GM18870 (cell line): ENCODE results near the gene S100A16.
"Not testable (repeated sequence)": the region's sequence is repeated elsewhere in the genome, so short reads cannot be mapped to it uniquely, and the experiment has no call there.

Experiments
- ATAC-seq: cut with Tn5 transposase; IDR thresholded peaks from one replicate; pipeline ENCODE4 v1.9.1; 2021; ENCODE audit warnings: moderate library complexity; ENCODE audit not compliant: unreplicated experiment

Gene S100A16

GRCh38 chr1:153588033-153588432, 24.9 kb downstream of the S100A16 start:
- not testable (repeated sequence) for ATAC-seq

DNA sequence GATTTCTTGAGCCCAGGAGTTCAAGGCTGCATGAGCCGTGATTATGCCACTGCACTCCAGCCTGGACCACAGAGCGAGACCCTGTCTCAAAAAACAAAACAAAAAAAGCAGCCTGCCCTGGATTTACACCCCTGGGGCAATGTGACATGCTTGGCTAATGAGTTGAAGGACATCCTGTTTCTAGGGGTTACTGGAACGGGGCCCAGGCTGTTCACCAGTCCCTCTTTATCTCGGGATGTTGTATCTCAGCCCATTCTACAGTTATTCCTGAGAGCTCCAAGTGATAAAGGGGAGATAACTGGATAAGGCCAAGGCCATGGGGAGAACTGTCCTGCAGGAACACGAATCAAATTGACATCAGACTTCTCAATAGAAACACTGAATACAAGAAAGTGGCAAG, 25.6 kb downstream of the S100A16 start:
- no peak for ATAC-seq

GRCh38 chr1:153586347-153586746, 26.6 kb downstream of the S100A16 start:
- no peak for ATAC-seq

DNA sequence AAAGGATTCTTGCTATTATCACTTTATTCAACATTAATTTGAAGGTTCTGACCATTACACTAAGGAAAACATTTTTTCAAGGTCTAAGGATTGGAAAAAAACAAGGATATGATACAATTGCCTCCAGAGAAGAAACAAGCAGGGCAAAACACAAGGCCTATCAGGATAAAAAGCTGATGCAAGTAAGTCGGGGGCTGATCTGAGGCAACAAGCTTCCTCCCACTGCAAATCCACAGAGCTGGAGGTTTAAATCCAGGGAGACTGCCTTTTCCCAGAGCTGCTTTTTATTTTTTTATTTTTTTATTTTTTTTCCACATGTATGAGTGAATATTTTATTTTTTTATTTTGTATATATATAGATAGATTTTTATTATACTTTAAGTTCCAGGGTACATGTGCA, 27.9 kb downstream of the S100A16 start:
- no peak for ATAC-seq

DNA sequence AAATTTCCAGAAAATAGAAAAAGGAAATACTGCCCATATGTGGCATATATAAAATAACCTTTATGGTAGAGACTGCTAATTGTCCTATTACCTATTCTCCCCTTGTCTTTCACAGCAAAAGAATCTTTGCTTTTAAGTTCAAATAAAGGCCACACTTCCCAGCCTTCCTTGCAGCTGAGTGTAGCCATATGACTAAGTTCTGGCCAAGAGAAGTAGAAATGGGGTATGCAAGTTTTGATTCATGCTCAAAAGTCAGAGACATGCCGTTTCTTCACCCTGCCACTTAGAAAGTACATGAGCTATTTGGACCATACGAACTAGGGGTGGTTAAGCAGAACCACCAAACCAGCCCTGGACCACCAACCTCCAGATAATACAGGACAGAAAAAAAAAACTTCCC, 29.0 kb downstream of the S100A16 start:
- no peak for ATAC-seq

- ATAC-seq: not testable (repeated sequence)
Measured at GRCh38 chr1:153583514-153583913, 29.4 kb downstream of the S100A16 start.

DNA sequence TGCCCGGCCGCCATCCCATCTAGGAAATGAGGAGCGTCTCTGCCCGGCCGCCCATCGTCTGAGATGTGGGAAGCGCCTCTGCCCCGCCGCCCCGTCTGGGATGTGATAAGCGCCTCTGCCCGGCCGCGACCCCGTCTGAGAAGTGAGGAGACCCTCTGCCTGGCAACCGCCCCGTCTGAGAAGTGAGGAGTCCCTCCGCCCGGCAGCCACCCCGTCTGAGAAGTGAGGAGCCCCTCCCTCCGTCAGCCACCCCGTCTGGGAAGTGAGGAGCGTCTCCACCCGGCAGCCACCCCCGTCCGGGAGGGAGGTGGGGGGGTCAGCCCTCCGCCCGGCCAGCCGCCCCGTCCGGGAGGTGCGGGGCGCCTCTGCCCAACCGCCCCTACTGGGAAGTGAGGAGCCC, 30.1 kb downstream of the S100A16 start:
- not testable (repeated sequence) for ATAC-seq

DNA sequence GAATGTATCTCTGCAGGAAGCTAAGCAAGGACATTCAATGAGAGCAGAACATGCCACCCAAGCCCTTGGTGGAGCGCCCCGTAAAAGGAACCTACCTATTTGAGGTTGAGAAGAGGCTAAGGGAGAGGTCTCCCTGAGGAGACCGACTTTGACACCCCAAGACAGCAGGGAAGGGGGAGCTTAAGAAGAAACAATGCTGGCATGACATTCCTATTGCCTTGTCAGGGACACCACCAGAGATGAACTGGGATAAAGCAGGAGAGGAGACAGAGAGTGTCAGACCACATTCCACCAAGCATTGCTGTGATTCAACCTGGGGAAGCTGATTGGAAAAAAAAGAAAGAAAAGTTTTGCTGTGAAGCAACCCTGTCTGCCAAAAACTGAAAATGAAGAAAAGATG, 34.0 kb downstream of the S100A16 start:
- ATAC-seq: no peak

GRCh38 chr1:153578490-153578889, 34.4 kb downstream of the S100A16 start:
- no peak for ATAC-seq

DNA sequence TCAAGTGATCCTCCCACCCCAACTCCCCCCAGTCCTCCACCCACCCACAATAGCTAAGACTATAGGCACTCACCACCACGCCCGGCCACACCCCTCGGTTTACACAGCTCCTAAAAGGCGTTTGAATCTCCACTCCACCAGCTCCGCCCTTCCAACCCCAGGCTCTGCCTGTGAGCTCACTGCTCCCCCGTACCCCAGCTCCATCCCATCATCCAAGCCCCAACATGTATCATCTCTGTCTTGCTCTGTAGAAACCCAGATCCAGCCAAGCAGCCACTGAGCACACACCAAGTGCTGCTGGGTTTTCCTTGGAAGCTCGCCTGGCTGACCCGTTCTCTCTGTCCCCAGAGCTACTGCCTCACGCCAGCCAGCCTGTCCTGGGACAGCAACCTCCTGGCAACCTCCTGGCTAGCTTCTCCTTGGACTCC, 35.3 kb downstream of the S100A16 start:
- ATAC-seq: no peak

GRCh38 chr1:153577138-153577537, 35.8 kb downstream of the S100A16 start:
- no peak for ATAC-seq

- ATAC-seq: not testable (repeated sequence)
Measured at GRCh38 chr1:153575497-153575896, 37.4 kb downstream of the S100A16 start.

DNA sequence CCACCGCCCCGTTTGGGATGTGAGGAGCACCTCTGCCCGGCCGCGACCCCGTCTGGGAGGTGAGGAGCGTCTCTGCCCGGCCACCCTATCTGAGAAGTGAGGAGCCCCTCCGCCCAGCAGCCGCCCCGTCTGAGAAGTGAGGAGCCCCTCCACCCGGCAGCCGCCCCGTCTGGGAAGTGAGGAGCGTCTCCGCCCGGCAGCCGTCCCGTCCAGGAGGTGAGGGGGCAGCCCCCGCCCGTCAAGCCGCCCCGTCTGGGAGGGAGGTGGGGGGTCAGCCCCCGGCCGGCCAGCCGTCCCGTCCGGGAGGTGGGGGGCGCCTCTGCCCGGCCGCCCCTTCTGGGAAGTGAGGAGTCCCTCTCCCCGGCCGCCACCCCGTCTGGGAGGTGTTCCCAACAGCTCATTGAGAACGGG, 37.9 kb downstream of the S100A16 start:
- not testable (repeated sequence) for ATAC-seq

DNA sequence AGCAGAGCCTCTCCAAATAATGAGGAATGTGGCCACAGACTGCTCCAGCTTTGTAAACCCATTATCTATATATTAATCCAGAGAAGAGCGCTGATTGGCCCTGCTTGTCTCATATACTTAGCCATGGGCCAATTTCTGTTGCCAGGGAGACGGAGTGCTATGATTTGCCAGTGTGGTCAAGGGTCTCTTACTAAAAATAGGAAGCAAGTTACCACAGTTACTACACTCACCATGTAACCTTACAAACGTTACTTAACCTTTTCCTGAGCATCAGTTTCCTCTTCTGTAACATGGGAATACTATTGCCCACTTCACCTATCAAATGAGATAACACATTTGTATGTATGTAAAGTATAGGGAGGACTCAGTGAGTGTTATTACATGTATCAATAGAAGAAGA, 39.6 kb downstream of the S100A16 start:
- ATAC-seq: no peak

DNA sequence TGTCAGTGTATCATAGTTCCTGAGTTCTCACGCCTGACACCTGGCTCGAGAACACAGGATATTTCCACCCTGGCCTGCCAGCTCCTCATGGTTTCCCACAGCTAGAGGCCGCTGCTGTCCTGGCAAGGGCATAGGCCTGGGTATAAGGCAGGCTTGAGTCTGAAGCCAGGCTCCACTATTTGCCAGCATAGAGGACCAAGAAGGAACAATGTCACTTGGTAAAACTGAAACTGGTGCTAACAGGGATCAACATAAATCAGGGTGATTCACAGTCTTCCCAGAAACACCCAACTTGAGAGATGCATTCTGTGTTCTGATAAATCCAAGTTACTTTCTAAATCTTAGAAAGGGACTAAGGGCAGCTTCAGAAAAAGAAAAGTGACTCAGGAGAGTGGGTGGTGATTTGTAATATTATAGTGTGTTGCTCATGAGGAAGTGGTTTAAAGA, 40.3 kb downstream of the S100A16 start:
- ATAC-seq: no peak

- no peak for ATAC-seq
Measured at GRCh38 chr1:153571706-153572105, 41.2 kb downstream of the S100A16 start.

GRCh38 chr1:153570874-153571273, 42.1 kb downstream of the S100A16 start:
- no peak for ATAC-seq

- no peak for ATAC-seq
Measured at GRCh38 chr1:153569465-153569864, 43.5 kb downstream of the S100A16 start.

DNA sequence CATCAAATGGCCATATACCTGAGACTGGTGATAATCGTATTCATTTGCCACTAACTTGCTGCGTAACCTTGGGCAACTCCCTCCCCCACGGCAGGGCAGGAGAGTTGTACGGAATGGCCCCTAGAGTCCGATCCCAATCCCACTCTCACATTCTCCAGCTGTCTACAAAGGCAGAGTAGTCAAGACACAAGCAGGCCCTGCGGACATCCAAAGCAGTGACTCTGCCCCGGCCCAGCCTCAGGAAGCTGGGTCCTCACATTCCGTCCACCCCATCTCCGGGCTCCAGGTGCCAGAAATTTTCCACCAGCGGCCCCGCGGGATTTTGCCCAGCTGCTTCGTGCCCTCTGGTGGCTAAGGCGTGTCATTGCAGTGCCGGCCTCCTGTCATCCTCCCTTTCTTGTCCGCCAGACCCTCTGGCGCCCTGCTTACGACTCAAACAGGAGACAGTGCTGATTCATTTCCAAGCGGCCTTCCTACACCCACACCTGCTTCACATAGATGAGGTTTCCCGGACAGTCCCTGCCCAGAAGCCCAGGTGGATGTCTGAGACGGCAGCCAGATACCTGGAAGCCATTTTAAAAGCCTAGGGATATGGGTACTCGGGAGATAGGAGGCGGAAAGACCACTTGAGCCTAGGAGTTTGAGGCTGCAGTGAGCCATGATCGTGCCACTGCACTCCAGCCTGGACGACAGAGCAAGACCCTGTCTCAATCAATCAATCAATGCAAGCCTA, 44.4 kb downstream of the S100A16 start:
- no peak for ATAC-seq

- no peak for ATAC-seq
Measured at GRCh38 chr1:153567621-153568366, 45.1 kb downstream of the S100A16 start.

GRCh38 chr1:153566414-153567371, 46.2 kb downstream of the S100A16 start:
- no peak for ATAC-seq
